Esophagus squamous epithelium (tissue), 4 donors: ENCODE measurements around the gene COL9A1.

Source experiments
- POLR2A ChIP-seq, 4 donors: fragments of 450-650 bp; IDR thresholded peaks; one replicate each; pipeline ENCODE4 v1.6.1; 2017; ENCODE audit warnings: antibody characterized with exemption in 4 of 4, mild to moderate bottlenecking in 4 of 4, moderate library complexity in 3 of 4
- TF ChIP-seq, protein P1 (sequence below), 6 experiments: fragments of 450-650 bp in 4 of 6; fragments of 200-600 bp in 2 of 6; sonication (generic) in 2 of 6; IDR thresholded peaks; one replicate each; pipeline ENCODE4 v1.5.1; 2016 to 2019; ENCODE audit warnings: antibody characterized with exemption in 6 of 6, mild to moderate bottlenecking in 4 of 6, moderate library complexity in 4 of 6

DNA sequence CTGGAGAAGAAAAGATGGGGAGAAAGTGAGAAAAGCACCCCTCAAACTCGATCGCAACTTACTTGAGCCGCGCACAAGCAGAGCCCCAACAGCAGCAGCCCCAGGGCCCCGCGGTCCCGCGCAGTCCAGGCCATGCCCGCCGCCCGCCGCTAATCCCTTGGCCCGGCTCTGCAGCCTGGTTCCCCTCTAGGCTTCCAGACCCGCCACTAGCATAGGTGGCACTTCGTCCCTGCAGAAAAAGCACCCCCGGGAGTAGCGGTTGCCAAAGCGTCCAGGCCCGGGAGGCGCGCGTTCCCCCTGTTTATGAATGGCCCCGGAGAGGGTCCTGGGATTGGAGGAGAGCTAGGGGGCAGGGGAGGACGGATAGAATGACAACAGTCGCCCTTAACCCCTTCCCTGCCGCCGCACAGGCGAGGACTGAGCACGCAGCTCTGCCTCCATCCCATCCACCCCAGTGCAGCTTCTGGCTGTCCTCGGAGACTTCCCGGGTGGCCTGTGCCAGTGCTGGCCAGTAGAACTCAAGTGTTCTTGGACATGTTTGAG, 19.9 kb downstream of the COL9A1 start:
- no peak for TF ChIP-seq POLR2A (IDR thresholded peaks at IDR 0.05)
- TF ChIP-seq, protein P1, sequence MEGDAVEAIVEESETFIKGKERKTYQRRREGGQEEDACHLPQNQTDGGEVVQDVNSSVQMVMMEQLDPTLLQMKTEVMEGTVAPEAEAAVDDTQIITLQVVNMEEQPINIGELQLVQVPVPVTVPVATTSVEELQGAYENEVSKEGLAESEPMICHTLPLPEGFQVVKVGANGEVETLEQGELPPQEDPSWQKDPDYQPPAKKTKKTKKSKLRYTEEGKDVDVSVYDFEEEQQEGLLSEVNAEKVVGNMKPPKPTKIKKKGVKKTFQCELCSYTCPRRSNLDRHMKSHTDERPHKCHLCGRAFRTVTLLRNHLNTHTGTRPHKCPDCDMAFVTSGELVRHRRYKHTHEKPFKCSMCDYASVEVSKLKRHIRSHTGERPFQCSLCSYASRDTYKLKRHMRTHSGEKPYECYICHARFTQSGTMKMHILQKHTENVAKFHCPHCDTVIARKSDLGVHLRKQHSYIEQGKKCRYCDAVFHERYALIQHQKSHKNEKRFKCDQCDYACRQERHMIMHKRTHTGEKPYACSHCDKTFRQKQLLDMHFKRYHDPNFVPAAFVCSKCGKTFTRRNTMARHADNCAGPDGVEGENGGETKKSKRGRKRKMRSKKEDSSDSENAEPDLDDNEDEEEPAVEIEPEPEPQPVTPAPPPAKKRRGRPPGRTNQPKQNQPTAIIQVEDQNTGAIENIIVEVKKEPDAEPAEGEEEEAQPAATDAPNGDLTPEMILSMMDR (IDR thresholded peaks at IDR 0.05): no peak
